NCI-H345 treated with DMSO at 0.1 percent for 48 hours (cell line): Measurements from ENCODE around the gene DDN.

Experiments
- DNase-seq: peaks from one replicate; lab custom pipeline; 2025; ENCODE audit not compliant: unreplicated experiment; lab: John Stamatoyannopoulos, UW

Gene DDN

GRCh38 chr12:48969160-48969771 lies 29.9 kb downstream of the DDN start:
- DNase-seq: no peak

- no peak for DNase-seq
Measured at GRCh38 chr12:48968467-48968866, 30.7 kb downstream of the DDN start.

- DNase-seq: no peak
Measured at GRCh38 chr12:48967991-48968390, 31.2 kb downstream of the DDN start.

- no peak for DNase-seq
Measured at GRCh38 chr12:48966177-48966895, 32.8 kb downstream of the DDN start.

DNA sequence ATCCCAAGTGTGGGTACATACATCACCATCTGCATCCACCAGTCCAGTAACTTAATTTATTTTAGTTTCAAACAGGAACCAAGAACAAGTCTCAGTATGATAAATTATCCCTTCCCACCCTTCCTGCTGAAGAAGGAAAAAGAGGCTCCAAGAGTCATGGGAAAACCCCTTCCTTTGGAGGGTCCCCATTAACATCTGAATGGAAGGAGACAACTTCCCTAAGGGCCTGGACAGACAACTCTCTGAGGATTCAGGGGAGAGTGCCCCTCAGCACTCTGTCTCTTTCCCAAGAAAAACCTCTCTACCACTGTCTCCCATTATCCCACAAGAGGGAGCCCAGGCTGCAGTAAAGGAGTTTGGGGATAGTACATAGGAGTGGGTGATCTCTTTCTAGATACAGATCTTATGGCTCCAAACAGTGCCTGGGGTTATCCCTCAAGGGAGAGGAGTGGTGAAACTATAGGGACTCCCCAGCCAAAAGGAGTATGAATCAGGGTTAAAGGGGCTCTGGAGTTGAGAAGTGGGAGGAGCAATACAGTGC lies 33.8 kb downstream of the DDN start:
- DNase-seq: no peak

DNA sequence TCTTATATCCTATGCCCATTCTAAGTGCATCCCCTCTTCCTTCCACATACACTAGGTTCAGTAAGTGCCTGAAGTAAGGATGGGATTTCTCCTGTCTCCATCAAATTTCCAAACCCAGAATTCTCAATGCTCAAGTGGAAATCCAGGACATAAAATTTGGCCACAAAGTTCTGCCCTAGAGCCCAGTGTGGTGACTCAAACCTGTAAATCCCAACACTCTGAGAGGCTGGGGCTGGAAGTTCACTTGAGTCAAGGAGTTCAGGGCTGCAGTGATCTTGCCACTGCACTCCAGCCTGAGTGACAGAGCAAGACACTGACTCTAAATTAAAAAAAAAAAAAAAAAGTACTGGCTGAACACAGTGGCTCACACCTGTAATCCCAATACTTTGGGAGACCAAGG lies 37.4 kb downstream of the DDN start:
- DNase-seq: no peak

DNA sequence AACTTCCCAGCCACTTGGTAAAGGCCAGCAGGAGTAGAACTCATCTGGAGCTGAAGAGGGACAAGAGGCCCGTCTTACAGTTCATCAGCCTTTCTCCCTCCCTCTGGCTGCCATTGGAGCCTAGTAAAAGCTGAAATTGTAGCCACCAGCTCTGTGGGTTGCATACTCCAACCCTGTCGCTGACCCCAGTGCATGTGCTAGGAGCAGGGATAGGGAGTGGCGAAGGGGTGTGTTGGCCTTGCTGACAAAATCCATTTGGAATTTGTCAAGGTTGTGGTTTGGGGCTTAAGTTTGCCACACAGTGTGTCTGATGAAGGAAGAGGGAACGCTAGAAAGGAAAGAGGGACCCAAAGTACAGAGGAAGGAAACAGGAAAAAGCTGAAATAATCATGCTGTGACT lies 37.8 kb downstream of the DDN start:
- DNase-seq: no peak

DNA sequence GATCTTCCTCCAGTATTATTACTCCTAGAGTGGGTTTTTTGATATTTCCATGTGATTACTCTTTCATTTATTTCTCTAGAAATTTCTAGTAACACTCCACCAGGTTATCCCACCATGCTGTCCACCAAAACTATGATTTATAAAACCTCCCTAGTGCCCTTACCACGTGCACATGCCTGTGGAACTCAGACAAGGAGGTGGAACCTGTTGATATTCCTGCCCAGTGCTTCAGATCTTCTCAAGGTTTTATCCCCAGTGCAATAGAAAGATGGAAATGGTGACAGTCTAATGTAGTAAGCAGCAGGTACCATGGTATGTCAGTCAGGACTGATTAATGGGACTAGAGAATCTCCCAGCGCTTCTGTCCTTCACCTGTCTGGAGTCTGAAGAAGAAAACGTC lies 38.3 kb downstream of the DDN start:
- no peak for DNase-seq

- DNase-seq: no peak
Measured at GRCh38 chr12:48958049-48958388, 41.2 kb downstream of the DDN start.

DNA sequence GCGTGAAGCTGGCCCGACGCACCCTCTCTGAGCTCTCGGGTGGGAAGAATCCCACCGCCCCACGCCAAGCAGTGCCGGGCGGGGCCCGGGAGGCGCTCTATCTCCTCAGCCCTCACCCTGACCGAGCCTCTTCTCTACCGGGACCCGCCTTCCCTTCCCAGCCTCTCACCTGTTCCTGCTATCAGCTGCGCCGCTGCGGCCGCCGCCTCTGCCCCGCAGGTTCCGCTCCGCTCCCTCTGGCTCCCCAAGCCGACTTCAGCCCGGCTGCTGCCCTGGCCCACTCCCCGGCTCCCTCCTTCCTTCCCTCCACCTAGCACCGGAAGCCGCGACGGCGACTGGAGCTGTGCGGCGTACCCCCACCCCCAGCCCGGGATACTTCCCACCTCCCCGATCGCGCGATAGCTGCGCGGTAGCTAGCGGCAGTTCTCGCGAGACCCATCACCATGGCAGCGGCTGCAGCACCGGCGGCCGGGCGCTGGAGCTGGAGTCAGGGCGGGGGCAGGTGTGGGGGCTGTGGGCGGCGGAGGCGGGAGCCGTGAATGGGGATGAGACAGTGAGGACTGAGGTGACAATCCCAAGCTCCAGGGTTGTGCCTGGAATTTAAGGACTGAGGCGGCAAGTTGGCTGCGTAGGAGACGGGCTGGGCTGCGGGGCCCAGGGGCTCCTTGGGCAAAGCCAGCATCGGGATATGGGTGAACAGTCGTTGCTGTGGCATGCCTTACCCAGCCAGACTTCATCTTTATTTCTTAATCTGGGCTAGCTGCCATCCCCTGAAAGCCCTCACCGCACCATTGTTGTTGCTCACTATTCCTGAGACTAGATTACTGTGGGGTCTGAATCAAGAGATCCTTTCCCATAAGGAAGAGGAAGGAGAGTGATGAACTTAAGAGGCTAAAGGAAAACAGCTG lies 41.8 kb downstream of the DDN start, which contains the start of gene ARF3:
Gene ARF3, minus strand, starts transcription at position 347 of the 908 bp plus-strand sequence. CDS start 16,392 bp downstream, outside the sequence.
- peak; percentile 29 for DNase-seq

GRCh38 chr12:48956279-48957140 lies 42.7 kb downstream of the DDN start:
- DNase-seq: no peak

GRCh38 chr12:48954841-48955501 lies 44.2 kb downstream of the DDN start:
- no peak for DNase-seq

DNA sequence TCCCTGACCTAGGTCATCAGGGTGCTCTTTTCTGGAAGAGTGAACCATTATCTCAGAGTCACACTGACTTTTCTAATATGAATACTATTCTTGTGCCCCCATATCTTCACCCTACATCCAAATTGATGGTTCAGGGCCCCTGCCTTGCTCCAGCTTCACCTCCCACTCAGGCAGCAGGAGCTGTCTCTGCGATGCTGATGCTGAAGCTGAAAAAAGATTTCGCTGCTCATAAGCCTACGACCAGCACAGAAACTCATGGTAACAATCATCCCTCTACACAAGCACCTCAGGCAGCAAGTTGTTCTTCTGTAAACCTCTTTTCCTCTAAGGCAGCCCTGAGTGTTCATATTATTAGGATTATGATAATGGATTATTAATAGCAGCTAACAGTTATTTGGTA lies 45.1 kb downstream of the DDN start:
- no peak for DNase-seq

DNA sequence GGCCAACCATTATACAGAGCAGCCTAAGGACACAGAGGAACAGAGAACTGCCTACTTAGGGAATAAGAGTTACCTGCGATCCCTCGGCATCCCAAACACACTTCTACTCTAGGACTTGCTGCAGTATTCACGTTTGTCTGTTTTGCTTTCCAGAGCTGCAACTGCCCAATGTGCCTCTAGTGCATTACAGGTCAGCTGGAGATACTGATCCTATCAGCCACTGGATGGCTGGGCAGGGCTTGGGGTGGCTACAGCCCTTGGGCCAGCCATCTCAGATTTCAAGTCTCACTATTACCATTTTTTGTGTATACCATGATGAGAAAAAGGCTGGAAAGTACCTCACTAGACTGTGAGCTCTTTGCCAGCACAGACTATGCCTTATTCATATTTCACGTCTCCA lies 46.5 kb downstream of the DDN start:
- DNase-seq: no peak

DNA sequence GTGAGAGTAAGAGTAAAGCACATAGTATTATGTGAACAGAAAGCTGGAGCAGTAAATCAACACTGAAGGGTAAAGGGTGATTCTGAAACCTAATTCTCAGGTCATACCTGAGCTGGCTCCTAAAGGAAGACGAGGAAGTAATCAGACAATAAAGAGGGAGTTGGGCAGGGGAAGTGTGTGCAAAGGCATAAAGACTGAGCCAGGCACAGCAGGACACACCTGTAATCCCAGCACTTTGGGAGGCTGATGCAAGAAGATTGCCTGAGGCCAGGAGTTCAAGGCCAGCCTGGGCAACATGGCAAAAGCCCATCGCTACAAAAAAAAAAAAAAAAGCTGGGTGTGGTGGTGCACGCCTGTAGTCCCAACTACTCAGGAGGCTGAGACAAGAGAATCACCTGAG lies 51.4 kb downstream of the DDN start:
- DNase-seq: no peak

DNA sequence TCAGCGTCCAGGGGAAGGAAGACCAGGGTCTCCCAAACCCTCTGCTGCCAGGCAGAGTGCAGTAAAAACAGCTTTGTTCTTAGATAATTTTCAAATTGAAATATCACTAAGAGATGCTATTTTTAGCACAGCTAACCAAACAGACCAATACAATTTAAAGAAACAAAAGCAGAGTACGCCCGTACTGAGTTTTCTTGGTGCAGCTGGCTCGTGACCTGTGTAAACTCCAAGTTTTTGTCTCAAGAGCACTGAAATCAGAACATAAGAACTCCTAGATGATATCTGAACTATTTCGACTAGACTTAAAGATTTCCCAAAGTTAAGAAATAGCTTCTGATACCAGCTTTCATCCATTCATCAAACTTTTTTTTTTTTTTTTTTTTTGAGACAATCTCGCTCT lies 52.2 kb downstream of the DDN start:
- no peak for DNase-seq

DNA sequence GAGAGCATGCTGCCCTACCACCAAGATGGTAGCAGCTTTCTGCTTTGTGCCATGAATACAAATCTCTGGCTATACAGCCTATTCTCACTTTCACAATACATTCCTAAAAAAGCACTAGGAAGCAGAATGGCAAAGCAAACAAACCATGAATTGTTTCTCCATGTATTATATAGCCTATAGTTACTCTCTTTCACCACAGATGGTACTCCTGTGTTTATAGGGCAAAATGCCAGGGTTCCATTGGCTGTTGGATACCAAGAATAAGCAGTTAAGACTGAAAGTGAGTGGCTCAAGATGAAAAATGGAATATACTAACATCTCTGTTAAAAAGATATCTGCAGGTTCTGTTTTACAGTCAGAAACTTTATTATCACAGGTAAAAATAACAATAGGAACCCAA lies 53.0 kb downstream of the DDN start:
- DNase-seq: peak; percentile 2
